SK-N-SH (cell line): ENCODE results near the gene PSMC3. TPM values are rescaled to one million over a fixed set of nuclear protein-coding genes. Genes with fewer than 3 reads are reported as not detected.
A peak's percentile ranks its signal among the peaks of the same experiment; 100 is the strongest.

Experiments used
- CTCF ChIA-PET: fragments of 300-600, 350-600 bp; formaldehyde crosslinking; extraction: SDS; loops from one replicate; lab custom pipeline; 2021; lab: Yijun Ruan, JAX
- POLR2A ChIA-PET: fragments of 350-600 bp; sonication (Branson Sonifier 250); formaldehyde crosslinking; extraction: SDS; loops from one replicate; lab custom pipeline; 2020; ENCODE audit warnings: antibody characterized with exemption, inconsistent platforms; lab: Yijun Ruan, JAX
- DNase-seq: peaks from one replicate; pipeline ENCODE4 v3.0.0; 2012
- H2AFZ ChIP-seq: fragments of 200-600 bp; sonication (generic); 2 replicates; pipeline ENCODE4 v1.8.1; 2016; ENCODE audit warnings: antibody characterized with exemption, mild to moderate bottlenecking, low read depth
- H3F3A ChIP-seq: fragments of 200-600 bp; sonication (generic); replicated peaks from 2 replicates; pipeline ENCODE3; 2016; ENCODE audit warnings: antibody characterized with exemption, mild to moderate bottlenecking; ENCODE audit not compliant: insufficient read depth
- H3K27ac ChIP-seq, 2 experiments: fragments of 200-500 bp in 1 of 2; fragments of 200-600 bp in 1 of 2; sonication (Bioruptor generic) in 1 of 2; sonication (generic), shearing (Covaris generic) in 1 of 2; 2 replicates each; pipeline versions ENCODE4 v1.5.1 to v1.6.1; 2014 to 2016; ENCODE audit warnings: low read depth in 2 of 2, inconsistent platforms in 1 of 2, low read length in 1 of 2, mild to moderate bottlenecking in 1 of 2, mixed read lengths in 1 of 2
- H3K27me3 ChIP-seq: fragments of 200-600 bp; sonication (generic), shearing (Covaris generic); 2 replicates; pipeline ENCODE4 v1.6.1; 2016; ENCODE audit warnings: mixed run types; ENCODE audit not compliant: insufficient read depth
- H3K36me3 ChIP-seq, 2 experiments: fragments of 200-500 bp in 1 of 2; fragments of 200-600 bp in 1 of 2; sonication (Bioruptor generic) in 1 of 2; sonication (generic) in 1 of 2; replicated peaks in 1 of 2; 2 replicates each; pipeline versions ENCODE3 to v1.5.1; 2014 to 2016; ENCODE audit warnings: low read length in 1 of 2, mild to moderate bottlenecking in 1 of 2; ENCODE audit not compliant: insufficient read depth in 2 of 2, control insufficient read depth in 1 of 2
- H3K4me1 ChIP-seq, 2 experiments: fragments of 200-500 bp in 1 of 2; fragments of 200-600 bp in 1 of 2; sonication (Bioruptor generic) in 1 of 2; sonication (generic), shearing (Covaris generic) in 1 of 2; 2 replicates each; pipeline versions ENCODE4 v1.5.1 to v1.6.1; 2014 to 2016; ENCODE audit warnings: low read depth in 1 of 2, low read length in 1 of 2, mixed run types in 1 of 2; ENCODE audit not compliant: insufficient read depth in 2 of 2, control insufficient read depth in 1 of 2
- H3K4me2 ChIP-seq: fragments of 200-600 bp; sonication (generic), shearing (Covaris generic); 2 replicates; pipeline ENCODE4 v1.6.1; 2017; ENCODE audit warnings: mixed run types
- H3K4me3 ChIP-seq, 2 experiments: fragments of 200-500 bp in 1 of 2; fragments of 200-600 bp in 1 of 2; sonication (Bioruptor generic) in 1 of 2; sonication (generic), shearing (Covaris generic) in 1 of 2; 2 replicates each; pipeline versions ENCODE4 v1.5.1 to v1.8.1; 2014 to 2016; ENCODE audit warnings: low read depth in 2 of 2, inconsistent platforms in 1 of 2, low read length in 1 of 2, mild to moderate bottlenecking in 1 of 2, mixed read lengths in 1 of 2, moderate library complexity in 1 of 2
- H3K79me2 ChIP-seq: fragments of 200-600 bp; sonication (generic); 2 replicates; pipeline ENCODE4 v1.8.1; 2017; ENCODE audit warnings: mild to moderate bottlenecking; ENCODE audit not compliant: insufficient read depth
- H3K9ac ChIP-seq: fragments of 200-600 bp; sonication (generic); 2 replicates; pipeline ENCODE4 v1.6.1; 2017; ENCODE audit warnings: mixed run types
- H3K9me2 ChIP-seq: fragments of 200-600 bp; sonication (generic); 2 replicates; pipeline ENCODE4 v1.6.1; 2017; ENCODE audit warnings: mixed run types
- H3K9me3 ChIP-seq: fragments of 200-600 bp; sonication (generic); 2 replicates; pipeline ENCODE4 v1.6.1; 2017; ENCODE audit warnings: mixed run types, mild to moderate bottlenecking, moderate library complexity
- H4K20me1 ChIP-seq: fragments of 200-600 bp; sonication (generic); 2 replicates; pipeline ENCODE4 v1.6.1; 2017; ENCODE audit warnings: mild to moderate bottlenecking, mixed run types; ENCODE audit not compliant: insufficient read depth
- CHD2 ChIP-seq: fragments of 150-350 bp; IDR thresholded peaks from 2 replicates; pipeline ENCODE4 v1.6.1; 2018; ENCODE audit warnings: low read length; ENCODE audit not compliant: partially characterized antibody
- ELF1 ChIP-seq: IDR thresholded peaks from 2 replicates; pipeline ENCODE4 v1.4.0; 2012
- EP300 ChIP-seq, 2 experiments: IDR thresholded peaks; 2 replicates each; pipeline versions ENCODE4 v1.4.0 to v1.6.1; 2012; ENCODE audit warnings: borderline replicate concordance in 1 of 2, low read depth in 1 of 2, low read length in 1 of 2
- EZH2phosphoT487 ChIP-seq: fragments of 200-600 bp; sonication (generic); IDR thresholded peaks from 2 replicates; pipeline ENCODE4 v1.6.1; 2017; ENCODE audit warnings: low read depth, mixed run types, mild to moderate bottlenecking, antibody characterized with exemption, moderate library complexity, borderline replicate concordance
- FOXJ3 ChIP-seq: sonication (generic); formaldehyde crosslinking; IDR thresholded peaks from 2 replicates; pipeline ENCODE4 v1.5.1; 2020; ENCODE audit warnings: mild to moderate bottlenecking, missing genetic modification reagents
- FOXM1 ChIP-seq: IDR thresholded peaks from 2 replicates; pipeline ENCODE4 v1.4.0; 2012; ENCODE audit warnings: low read depth, mild to moderate bottlenecking
- GABPA ChIP-seq: IDR thresholded peaks from 2 replicates; pipeline ENCODE4 v1.4.0; 2012; ENCODE audit warnings: low read depth, mild to moderate bottlenecking
- JUND ChIP-seq: IDR thresholded peaks from 2 replicates; pipeline ENCODE4 v1.4.0; 2012
- MXI1 ChIP-seq: IDR thresholded peaks from 2 replicates; pipeline ENCODE4 v1.6.1; 2012; ENCODE audit warnings: mild to moderate bottlenecking, low read depth, low read length, improper control_type of control experiment
- NFIC ChIP-seq: IDR thresholded peaks from 2 replicates; pipeline ENCODE4 v1.4.0; 2012; ENCODE audit warnings: borderline replicate concordance
- RCOR1 ChIP-seq: fragments of 150-350 bp; IDR thresholded peaks from 2 replicates; pipeline ENCODE4 v1.6.1; 2017; ENCODE audit warnings: antibody characterized with exemption, low read length
- RFX5 ChIP-seq: IDR thresholded peaks from 2 replicates; pipeline ENCODE4 v1.6.1; 2012; ENCODE audit warnings: mild to moderate bottlenecking, improper control_type of control experiment, low read length
- SIN3A ChIP-seq: IDR thresholded peaks from 2 replicates; pipeline ENCODE4 v1.6.1; 2012; ENCODE audit warnings: low read depth, mild to moderate bottlenecking, low read length, moderate library complexity, borderline replicate concordance
- TAF1 ChIP-seq: IDR thresholded peaks from 2 replicates; pipeline ENCODE4 v1.6.1; 2012; ENCODE audit warnings: low read depth, mild to moderate bottlenecking, low read length, moderate library complexity, borderline replicate concordance
- TCF12 ChIP-seq: IDR thresholded peaks from 2 replicates; pipeline ENCODE4 v1.4.0; 2012
- WGBS: methylation state at CpG from one replicate; pipeline ENCODE4 v1.1.6; 2017; ENCODE audit warnings: low lambda C conversion rate; 5-methylcytosine and 5-hydroxymethylcytosine counted together
- polyA plus RNA-seq, 3 experiments: library from polyadenylated mRNA; depleted of rRNA; stranded (reverse); fragments of >200 nt; gene quantifications; 2 replicates each; pipeline ENCODE4 v1.2.3, GENCODE V29; 2012
- TF ChIP-seq, protein P1 (sequence below): IDR thresholded peaks from 2 replicates; pipeline ENCODE4; 2012
- TF ChIP-seq, protein P2 (sequence below): IDR thresholded peaks from 2 replicates; pipeline ENCODE4 v1.4.0; 2012; ENCODE audit warnings: low read depth
- TF ChIP-seq, protein P3 (sequence below): fragments of 150-350 bp; IDR thresholded peaks from 2 replicates; pipeline ENCODE4 v1.6.1; 2016; ENCODE audit warnings: mild to moderate bottlenecking, low read depth, low read length
- TF ChIP-seq, protein P4 (sequence below): IDR thresholded peaks from 2 replicates; pipeline ENCODE4 v1.6.1; 2012; ENCODE audit warnings: mild to moderate bottlenecking, low read depth, low read length, moderate library complexity

Gene PSMC3
- polyA plus RNA-seq, 1 of the 3 experiments (the other 2 are of a cell fraction), result 184 TPM

DNA sequence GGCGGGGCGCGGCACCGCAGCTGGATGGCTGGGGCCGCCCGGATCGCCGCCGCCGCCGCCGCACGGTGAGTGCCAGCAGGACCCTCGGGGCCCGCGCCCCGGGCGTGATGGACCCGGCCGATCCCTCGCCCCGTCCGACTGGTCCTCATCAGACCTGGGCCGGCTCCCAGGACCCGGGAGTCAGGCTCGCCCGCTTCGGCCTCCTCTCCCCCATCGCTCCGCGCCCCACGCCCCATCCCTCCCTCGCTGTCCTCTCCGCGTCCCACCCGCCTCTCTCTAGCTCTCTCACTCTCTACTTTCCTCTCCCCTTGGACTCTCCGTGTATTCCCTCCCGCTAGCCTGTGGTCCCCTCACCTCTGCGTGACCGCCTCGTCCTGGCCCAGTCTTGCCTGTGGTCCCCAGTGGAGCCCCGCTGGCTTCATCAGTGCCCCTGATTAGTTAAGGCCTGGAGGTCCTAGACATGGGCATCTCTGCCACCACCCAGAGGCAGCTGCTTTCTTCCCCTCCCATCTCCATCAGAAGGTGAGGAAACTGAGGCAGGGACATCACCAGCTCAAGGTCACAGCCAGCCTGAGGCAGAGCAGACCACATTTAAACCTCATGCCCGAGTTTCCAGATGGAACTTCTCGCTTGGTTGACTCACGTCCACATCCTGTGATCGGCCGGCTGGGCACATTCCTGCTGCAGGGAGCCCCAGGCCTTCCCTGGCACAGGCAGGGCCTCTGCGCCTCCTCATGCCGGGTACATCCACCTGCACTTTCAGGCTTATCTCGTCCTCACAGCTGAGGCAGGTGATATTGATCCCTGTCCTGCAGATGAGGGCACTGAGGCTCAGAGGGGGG is 17.4 kb downstream of the PSMC3 start (continued):
- peak in 1 of 2 experiments; percentile 19; a peak in 1 of 4 replicates for TF ChIP-seq EP300 (IDR thresholded peaks at IDR 0.05; ENCODE audit: borderline replicate concordance in 1 of 2, low read depth in 1 of 2, low read length in 1 of 2)
- TF ChIP-seq, protein P1, sequence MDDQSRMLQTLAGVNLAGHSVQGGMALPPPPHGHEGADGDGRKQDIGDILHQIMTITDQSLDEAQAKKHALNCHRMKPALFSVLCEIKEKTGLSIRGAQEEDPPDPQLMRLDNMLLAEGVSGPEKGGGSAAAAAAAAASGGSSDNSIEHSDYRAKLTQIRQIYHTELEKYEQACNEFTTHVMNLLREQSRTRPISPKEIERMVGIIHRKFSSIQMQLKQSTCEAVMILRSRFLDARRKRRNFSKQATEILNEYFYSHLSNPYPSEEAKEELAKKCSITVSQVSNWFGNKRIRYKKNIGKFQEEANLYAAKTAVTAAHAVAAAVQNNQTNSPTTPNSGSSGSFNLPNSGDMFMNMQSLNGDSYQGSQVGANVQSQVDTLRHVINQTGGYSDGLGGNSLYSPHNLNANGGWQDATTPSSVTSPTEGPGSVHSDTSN, result no peak
- TF ChIP-seq MXI1, result peak; percentile 61; the same call in 1 of the 2 replicates
- TF ChIP-seq GABPA, result no peak
- no peak for TF ChIP-seq NFIC

DNA sequence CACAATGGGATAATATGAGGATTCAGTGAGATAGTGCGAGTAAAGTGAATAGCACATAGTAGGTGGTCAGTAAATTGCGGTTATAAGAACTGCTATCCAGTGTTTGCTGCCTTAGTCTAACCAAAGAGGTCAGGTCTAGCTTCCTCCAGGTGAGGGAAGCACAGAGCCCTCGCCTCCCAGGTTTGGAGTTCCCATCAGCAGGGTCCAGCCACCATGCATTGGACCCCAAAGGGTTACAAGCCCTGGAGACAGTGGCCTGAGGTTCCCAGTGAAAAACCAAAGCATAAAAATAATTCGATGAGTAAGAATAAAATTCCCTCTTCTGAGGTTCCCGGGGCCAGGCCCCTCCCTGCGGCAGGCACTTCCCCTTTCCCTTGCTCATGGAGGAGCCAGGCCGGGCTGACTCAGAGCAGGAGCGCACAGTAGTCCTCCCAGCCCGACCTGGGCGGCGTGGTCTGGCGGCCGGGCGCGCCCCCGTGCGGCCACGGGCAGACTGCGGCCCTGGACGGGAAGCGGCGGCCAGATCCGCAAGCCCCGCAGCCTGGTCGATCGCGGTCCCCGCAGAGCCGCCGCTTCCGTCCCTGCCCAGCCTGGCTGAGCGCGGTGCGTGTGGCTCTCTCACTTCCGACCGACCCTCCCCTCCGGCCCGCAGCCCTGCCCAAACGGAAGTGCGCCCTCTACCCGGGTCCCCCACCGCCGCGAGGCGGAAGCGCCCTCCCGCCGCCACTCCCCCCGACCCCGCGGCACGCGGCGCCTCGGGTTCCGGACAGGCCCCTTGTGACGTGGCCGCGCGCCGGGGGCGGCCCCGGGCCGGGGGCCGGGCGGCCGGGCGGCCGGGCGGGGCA is 18.3 kb downstream of the PSMC3 start, which contains the start of gene SLC39A13:
TSS of gene SLC39A13 (plus strand) at position 845 of the 845 bp plus-strand sequence. CDS start 1,505 bp downstream, outside the sequence.
- Histone ChIP-seq H3K4me1 (peaks cover 21 to 40% of the 10 kb centered on the region in 2 experiments; a peak in 2 of 4 replicates), H3K4me3 (peak within 1 kb of the TSS; percentile 64 to 99), H3K9ac (peak within 1 kb of the TSS; percentile 100), H3K4me2 (peak within 1 kb of the TSS; percentile 100), H3K27ac (peak within 1 kb of the TSS; percentile 95 to 97), H3K36me3 (peaks cover 17 to 19% of the 10 kb centered on the region in 2 experiments), H3K9me3 (no peaks in the 10 kb centered on the region), H3K79me2 (peaks cover 41% of the 10 kb centered on the region), H2AFZ (peak within 1 kb of the TSS; percentile 44), H3K27me3 (no peaks in the 10 kb centered on the region), H3K9me2 (no peaks in the 10 kb centered on the region), H3F3A (peaks cover 10% of the 10 kb centered on the region), H4K20me1 (0 out of 2 replicates have a peak, but pooled peaks cover 3% of the 10 kb centered on the region)
- WGBS, result 15% methylated on average over 16 of the region's 70 CpGs
- ChIA-PET POLR2A (no interaction called here), CTCF (interaction anchor here (0.6 to 20.7 kb wide), 13 partner anchors 8 to 229 kb away, joined by 3 to 239 read pairs (median 4); partner anchors contain the start of genes PSMC3 and SPI1)
- peak; percentile 99 for DNase-seq
- peak; percentile 82 for TF ChIP-seq CHD2
- TF ChIP-seq SIN3A, result peak; percentile 92; the same call in 1 of the 2 replicates
- TF ChIP-seq RFX5, result peak; percentile 55
- TF ChIP-seq, protein P2, sequence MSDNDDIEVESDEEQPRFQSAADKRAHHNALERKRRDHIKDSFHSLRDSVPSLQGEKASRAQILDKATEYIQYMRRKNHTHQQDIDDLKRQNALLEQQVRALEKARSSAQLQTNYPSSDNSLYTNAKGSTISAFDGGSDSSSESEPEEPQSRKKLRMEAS, result peak; percentile 75; the same call in 1 of the 2 replicates
- no peak for TF ChIP-seq FOXJ3 (CRISPR knock-in tag)
- no peak for TF ChIP-seq EZH2phosphoT487
- TF ChIP-seq, protein P3, sequence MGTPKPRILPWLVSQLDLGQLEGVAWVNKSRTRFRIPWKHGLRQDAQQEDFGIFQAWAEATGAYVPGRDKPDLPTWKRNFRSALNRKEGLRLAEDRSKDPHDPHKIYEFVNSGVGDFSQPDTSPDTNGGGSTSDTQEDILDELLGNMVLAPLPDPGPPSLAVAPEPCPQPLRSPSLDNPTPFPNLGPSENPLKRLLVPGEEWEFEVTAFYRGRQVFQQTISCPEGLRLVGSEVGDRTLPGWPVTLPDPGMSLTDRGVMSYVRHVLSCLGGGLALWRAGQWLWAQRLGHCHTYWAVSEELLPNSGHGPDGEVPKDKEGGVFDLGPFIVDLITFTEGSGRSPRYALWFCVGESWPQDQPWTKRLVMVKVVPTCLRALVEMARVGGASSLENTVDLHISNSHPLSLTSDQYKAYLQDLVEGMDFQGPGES, result 0 out of 2 replicates have a peak, but pooled peaks have one; percentile 33
- peak; percentile 64 for TF ChIP-seq ELF1
- no peak; the same call in 1 of the 2 replicates for TF ChIP-seq NFIC
- TF ChIP-seq, protein P4, sequence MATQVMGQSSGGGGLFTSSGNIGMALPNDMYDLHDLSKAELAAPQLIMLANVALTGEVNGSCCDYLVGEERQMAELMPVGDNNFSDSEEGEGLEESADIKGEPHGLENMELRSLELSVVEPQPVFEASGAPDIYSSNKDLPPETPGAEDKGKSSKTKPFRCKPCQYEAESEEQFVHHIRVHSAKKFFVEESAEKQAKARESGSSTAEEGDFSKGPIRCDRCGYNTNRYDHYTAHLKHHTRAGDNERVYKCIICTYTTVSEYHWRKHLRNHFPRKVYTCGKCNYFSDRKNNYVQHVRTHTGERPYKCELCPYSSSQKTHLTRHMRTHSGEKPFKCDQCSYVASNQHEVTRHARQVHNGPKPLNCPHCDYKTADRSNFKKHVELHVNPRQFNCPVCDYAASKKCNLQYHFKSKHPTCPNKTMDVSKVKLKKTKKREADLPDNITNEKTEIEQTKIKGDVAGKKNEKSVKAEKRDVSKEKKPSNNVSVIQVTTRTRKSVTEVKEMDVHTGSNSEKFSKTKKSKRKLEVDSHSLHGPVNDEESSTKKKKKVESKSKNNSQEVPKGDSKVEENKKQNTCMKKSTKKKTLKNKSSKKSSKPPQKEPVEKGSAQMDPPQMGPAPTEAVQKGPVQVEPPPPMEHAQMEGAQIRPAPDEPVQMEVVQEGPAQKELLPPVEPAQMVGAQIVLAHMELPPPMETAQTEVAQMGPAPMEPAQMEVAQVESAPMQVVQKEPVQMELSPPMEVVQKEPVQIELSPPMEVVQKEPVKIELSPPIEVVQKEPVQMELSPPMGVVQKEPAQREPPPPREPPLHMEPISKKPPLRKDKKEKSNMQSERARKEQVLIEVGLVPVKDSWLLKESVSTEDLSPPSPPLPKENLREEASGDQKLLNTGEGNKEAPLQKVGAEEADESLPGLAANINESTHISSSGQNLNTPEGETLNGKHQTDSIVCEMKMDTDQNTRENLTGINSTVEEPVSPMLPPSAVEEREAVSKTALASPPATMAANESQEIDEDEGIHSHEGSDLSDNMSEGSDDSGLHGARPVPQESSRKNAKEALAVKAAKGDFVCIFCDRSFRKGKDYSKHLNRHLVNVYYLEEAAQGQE, result 0 out of 2 replicates have a peak, but pooled peaks have one; percentile 54
- TF ChIP-seq FOXM1, result no peak
- TF ChIP-seq RCOR1, result peak; percentile 34; the same call in 1 of the 2 replicates
- TF ChIP-seq TAF1, result peak; percentile 78
- TF ChIP-seq JUND, result no peak; the same call in 1 of the 2 replicates
- TF ChIP-seq EP300 (IDR thresholded peaks at IDR 0.05; ENCODE audit: borderline replicate concordance in 1 of 2, low read depth in 1 of 2, low read length in 1 of 2), result peak; percentile 44 to 48; a peak in 2 of 4 replicates
- TF ChIP-seq GABPA, result peak; percentile 92
- TF ChIP-seq, protein P1, result peak; percentile 45
- TF ChIP-seq TCF12, result peak; percentile 36; the same call in 1 of the 2 replicates
